GM19438 (cell line): ENCODE data around the gene ZNF724.
"Not testable (repeated sequence)": the region's sequence is repeated elsewhere in the genome, so short reads cannot be mapped to it uniquely, and the experiment has no call there.

Experiments
- ATAC-seq: cut with Tn5 transposase; IDR thresholded peaks from one replicate; pipeline ENCODE4 v1.9.1; 2021; ENCODE audit warnings: low read depth; ENCODE audit not compliant: unreplicated experiment

Gene ZNF724

DNA sequence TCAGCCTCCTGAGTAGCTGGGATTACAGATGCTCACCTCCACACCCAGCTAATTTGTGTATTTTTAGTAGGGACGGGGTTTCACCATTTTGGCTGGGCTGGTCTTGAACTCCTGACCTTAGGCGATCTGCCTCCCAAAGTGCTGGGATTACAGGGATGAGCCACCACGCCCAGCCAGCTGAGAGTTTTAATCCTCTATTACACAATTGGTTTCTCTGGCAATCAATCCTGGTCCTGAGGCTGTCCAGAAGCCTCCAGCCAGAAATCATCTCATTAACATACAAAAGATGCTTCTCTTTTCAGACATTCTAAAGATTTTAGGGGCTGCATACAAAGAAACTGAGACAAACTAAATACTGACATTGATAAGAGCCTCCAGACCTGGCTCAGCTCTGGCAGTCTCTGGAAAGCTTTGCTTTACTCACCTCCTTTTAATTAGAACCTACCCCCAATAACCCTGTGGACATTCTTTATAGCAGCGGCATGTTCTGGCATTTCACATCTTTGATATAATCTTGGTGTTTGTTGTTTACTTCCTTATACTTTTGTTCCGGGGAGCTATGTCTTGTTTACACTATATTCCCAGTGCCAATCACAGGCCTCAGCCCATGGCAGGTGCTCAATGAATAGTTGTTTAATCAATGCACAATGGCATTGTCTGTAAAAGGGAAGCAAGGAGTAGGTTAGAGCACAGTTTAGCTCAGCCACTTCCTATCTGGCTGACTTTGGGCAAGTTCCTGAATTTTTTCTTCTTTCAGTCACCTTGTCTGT lies 4.1 kb upstream of the ZNF724 start:
- no peak for ATAC-seq

DNA sequence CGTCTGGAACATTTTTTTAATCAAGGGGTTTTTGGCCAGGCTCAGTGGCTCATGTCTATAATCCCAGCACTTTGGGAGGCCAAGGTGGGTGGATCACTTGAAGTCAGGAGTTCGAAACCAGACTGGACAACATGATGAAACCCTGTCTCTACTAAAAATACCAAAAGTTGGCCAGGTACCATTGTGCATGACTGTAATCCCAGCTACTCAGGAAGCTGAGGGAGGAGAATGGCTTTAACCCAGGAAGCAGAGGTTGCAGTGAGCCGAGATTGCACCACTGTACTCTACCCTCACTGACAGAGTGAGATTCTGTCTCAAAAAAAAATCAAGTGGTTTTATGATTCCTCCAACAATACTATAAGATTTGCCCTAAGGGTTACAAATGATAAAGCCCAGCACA lies 3.1 kb upstream of the ZNF724 start:
- ATAC-seq = not testable (repeated sequence)

DNA sequence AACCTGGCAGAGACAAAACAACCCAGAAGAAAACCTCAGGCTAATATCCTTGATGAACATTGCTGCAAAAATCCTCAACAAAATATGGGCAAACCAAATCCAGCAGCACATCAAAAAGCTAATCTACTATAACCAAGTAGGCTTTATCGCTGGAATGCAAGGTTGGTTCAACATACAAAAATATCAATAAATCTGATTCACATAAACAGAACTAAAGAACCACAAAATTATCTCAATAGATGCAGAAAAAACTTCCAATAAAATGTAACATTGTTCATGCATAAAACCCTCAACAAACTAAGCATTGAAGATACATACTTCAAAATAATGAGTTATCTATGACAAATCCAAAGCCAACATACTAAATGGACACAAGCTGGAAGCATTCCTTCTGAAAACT lies 8.8 kb downstream of the ZNF724 start:
- no peak for ATAC-seq

DNA sequence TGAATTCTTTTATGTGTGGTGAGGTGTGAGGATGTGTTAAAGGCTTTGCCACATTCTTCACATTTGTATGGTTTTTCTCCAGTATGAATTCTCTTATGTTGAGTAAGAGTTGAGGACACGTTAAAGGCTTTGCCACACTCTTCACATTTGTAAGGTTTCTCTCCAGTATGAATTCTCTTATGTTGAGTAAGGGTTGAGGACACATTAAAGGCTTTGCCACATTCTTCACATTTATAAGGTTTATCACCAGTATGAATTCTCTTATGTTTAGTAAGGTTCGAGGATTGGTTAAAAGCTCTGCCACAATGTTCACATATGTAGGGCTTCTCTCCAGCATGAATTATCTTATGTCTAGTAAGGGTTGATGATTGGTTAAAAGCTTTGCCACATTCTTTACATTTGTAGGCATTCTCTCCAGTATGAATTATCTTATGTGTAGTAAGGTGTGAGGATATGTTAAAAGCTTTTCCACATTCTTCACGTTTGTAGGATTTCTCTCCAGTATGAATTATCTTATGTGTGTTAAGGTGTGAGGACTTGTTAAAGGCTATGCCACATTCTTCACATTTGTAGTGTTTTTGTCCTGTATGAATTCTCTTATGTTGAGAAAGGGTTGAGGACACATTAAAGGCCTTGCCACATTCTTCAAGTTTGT lies 27.1 kb downstream of the ZNF724 start:
- no peak for ATAC-seq

DNA sequence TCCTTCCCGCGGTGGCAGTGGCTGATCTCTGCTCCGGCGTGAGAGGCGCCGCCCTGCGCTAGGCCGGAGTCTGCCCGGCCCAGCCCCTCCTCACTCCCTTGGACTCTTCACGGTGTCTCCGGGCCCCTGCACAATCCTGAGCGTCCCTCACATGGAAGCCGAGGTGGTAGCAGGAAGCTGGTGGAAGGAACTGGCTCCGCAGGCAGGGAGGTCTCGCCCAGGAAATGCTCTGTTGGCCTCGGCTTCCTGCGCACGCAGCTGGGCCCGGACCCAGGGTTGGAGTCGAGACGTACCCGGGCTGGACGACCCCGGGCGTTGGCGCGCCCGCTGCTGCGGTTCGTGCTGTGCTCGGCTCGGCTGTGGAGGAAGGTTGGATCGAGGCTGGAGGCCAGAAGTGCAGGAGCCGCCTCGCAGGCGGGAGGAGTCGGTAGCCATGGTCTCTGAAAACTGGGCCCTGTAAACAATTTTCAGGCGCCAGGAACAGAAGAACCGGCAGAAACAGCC lies 46.3 kb downstream of the ZNF724 start:
- no peak for ATAC-seq

DNA sequence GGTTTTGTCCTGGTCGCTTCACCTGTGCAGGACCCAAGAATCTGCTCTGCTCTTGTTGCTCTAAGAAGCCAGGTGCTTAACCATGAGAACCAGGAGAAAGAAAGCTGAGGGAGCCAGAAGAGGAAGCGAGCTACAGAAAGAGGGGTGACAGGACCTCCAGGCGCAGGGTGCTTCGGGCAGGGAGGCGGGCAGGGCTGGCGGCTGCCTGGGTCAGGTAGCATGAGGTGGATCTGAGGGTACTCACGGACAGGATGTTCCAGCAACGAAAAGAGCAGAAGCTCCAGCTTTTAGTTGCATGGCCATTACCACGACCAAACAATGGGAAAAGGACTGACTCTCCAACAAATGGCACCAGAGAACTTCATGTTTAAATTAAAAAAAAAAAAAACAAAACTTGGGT lies 59.9 kb downstream of the ZNF724 start:
- ATAC-seq = no peak

DNA sequence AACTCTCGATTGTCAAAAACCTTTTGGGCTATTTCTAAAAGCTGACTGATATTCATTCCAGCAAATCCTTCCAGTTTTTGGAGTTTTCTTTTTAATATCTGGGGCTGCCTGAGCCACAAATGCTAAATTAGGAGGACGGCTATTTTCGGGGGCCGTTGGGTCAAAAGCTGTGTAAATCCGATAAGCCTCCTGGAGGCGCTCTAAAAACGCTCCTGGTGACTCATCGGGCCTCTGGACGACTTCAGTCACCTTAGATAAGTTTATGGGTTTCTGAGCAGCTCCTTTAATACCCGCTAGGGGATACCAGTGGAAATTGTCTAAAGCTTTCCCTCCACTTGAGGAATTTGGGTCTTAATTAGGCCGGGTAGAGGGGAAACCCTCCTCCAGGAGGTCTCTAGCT lies 66.9 kb downstream of the ZNF724 start:
- no peak for ATAC-seq
